Adrenal gland (tissue), 12 donors: Measurements from ENCODE around the gene CALML6. TPM values are rescaled to one million over a fixed set of nuclear protein-coding genes. Genes with fewer than 3 reads are reported as not detected.
A peak's percentile ranks its signal among the peaks of the same experiment; 100 is the strongest.

Experiments used
- DNase-seq, 7 donors: peaks; one replicate each; pipeline ENCODE4 v3.0.0-alpha.2; 2019 to 2020
- H3K27ac ChIP-seq, 5 donors: fragments of 200-600 bp; sonication (generic) in 4 of 5; 1 replicate in 3 of 5; 2 replicates in 2 of 5; pipeline versions ENCODE4 v1.5.1 to v1.8.0; 2016 to 2020; ENCODE audit warnings: mild to moderate bottlenecking in 1 of 5
- H3K27me3 ChIP-seq: fragments of 200-600 bp; 2 replicates; pipeline ENCODE4 v1.8.0; 2021
- H3K36me3 ChIP-seq, 2 donors: fragments of 200-600 bp; replicated peaks in 1 of 2; 1 replicate in 1 of 2; 2 replicates in 1 of 2; pipeline versions ENCODE4 v1.5.1 to v1.8.0; 2018 to 2022
- H3K4me1 ChIP-seq, 2 donors: fragments of 200-600 bp; replicated peaks in 1 of 2; 1 replicate in 1 of 2; 2 replicates in 1 of 2; pipeline versions ENCODE4 v1.5.1 to v1.8.0; 2018 to 2021
- H3K4me3 ChIP-seq, 4 donors: fragments of 200-600 bp; sonication (generic) in 3 of 4; one replicate each; pipeline ENCODE4 v1.5.1; 2016 to 2018
- H3K9me3 ChIP-seq, 3 donors: fragments of 200-600 bp; sonication (generic) in 1 of 3; replicated peaks in 1 of 3; 1 replicate in 2 of 3; 2 replicates in 1 of 3; pipeline versions ENCODE4 v1.5.1 to v1.8.0; 2016 to 2021
- POLR2A ChIP-seq, 2 donors: fragments of 450-650 bp; IDR thresholded peaks; one replicate each; pipeline ENCODE4 v1.6.1; 2017; ENCODE audit warnings: antibody characterized with exemption in 2 of 2, mild to moderate bottlenecking in 2 of 2, moderate library complexity in 1 of 2
- WGBS, 4 donors: extraction: QIAGEN DNeasy Blood & Tissue Kit in 2 of 4; methylation state at CpG; one replicate each; pipeline versions ENCODE4 v1.1.5 to v1.1.7; 2013 to 2017; 5-methylcytosine and 5-hydroxymethylcytosine counted together
- intact Hi-C, 2 donors: fragments of 100-400 bp; cut with DNase I; formaldehyde crosslinking; loops; one replicate each; pipeline versions ENCODE4 v1.14.1 to v1.15.0; 2022 to 2023
- polyA plus RNA-seq, 3 donors: library from polyadenylated mRNA; stranded (reverse); fragments of 200-250 nt in 2 of 3; fragments of 350-450 nt in 1 of 3; fragmentation: Illumina TruSeq in 1 of 3; extraction: RNeasy Lipid Tissue Mini Kit (QIAGEN cat#74804) in 1 of 3; gene quantifications; one replicate each; pipeline ENCODE4 v1.2.3, GENCODE V29; 2013 to 2014
- total RNA-seq, 9 donors: library from RNA; depleted of rRNA in 4 of 9; stranded (reverse); fragments of >200 nt in 4 of 9; fragments of 120-200 nt in 1 of 9; fragmentation: NEBNext Ultra II Directional in 1 of 9; extraction: Animal tissue kit (Norgen Biotek cat#: 25700) in 1 of 9; gene quantifications; one replicate each; pipeline versions ENCODE4 v1.1.0 to v1.2.4, GENCODE V29; 2013 to 2023
- TF ChIP-seq, protein P1 (sequence below), 6 experiments: fragments of 450-650 bp in 4 of 6; fragments of 200-600 bp in 2 of 6; sonication (generic) in 1 of 6; IDR thresholded peaks; 1 replicate in 5 of 6; 2 replicates in 1 of 6; pipeline versions ENCODE4 v1.5.1 to v1.8.0; 2016 to 2021; ENCODE audit warnings: antibody characterized with exemption in 6 of 6, mild to moderate bottlenecking in 2 of 6, moderate library complexity in 1 of 6
- donor health status: healthy with polysubstance abuse.
- donor health status: Bipolar disorder and iron deficiency.
- donor health status: DM: yes; HTN: yes; CAD: no.
- donor health status: DM: no; HTN: no; CAD: no.
- donor health status: DM: no; HTN: no; CAD: no.
- donor health status: DM: yes; HTN: yes; CAD: no.

Gene CALML6
- total and polyA plus RNA-seq, 12 donors = 0.17 to 4.7 (median 0.48) TPM; not detected in 6

DNA sequence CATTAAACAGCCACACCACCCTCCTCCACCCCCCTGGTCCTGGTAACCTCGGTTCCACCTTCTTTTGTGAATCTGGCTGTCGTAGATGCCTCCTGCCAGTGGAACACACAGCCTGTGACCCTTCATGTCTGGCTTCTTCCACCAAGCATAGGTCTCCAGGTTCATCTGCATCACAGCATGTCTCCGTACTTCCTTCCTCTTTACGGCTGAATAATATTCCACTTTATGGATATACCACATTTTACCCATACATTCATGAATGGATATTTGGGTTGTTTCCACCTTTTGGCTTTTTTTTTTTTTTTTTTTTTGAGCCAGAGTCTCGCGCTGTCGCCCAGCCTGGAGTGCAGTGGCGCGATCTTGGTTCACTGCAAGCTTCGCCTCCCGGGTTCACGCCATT lies 11.8 kb upstream of the CALML6 start:
- no peaks in the 10 kb centered on the region for H3K27me3 ChIP-seq
- H3K9me3 ChIP-seq = no peaks in the 10 kb centered on the region
- TF ChIP-seq POLR2A (IDR thresholded peaks at IDR 0.05) = no peak
- TF ChIP-seq, protein P1, sequence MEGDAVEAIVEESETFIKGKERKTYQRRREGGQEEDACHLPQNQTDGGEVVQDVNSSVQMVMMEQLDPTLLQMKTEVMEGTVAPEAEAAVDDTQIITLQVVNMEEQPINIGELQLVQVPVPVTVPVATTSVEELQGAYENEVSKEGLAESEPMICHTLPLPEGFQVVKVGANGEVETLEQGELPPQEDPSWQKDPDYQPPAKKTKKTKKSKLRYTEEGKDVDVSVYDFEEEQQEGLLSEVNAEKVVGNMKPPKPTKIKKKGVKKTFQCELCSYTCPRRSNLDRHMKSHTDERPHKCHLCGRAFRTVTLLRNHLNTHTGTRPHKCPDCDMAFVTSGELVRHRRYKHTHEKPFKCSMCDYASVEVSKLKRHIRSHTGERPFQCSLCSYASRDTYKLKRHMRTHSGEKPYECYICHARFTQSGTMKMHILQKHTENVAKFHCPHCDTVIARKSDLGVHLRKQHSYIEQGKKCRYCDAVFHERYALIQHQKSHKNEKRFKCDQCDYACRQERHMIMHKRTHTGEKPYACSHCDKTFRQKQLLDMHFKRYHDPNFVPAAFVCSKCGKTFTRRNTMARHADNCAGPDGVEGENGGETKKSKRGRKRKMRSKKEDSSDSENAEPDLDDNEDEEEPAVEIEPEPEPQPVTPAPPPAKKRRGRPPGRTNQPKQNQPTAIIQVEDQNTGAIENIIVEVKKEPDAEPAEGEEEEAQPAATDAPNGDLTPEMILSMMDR (IDR thresholded peaks at IDR 0.05) = no peak
- no peaks in the 10 kb centered on the region for H3K36me3 ChIP-seq
- intact Hi-C loops = loop anchor here in 1 of 2 donors (10.0 kb wide), 1 partner anchor 118 kb away; no protein-coding TSS in a partner anchor
- H3K4me1 ChIP-seq = peaks cover 2 to 7% of the 10 kb centered on the region in 2 donors
- no peak for DNase-seq
- no peak overlapping the region for H3K27ac ChIP-seq
- no peak overlapping the region for H3K4me3 ChIP-seq
- 94 to 100% (median 99%) methylated on average over 12 of the region's 12 CpGs for WGBS, 4 donors

DNA sequence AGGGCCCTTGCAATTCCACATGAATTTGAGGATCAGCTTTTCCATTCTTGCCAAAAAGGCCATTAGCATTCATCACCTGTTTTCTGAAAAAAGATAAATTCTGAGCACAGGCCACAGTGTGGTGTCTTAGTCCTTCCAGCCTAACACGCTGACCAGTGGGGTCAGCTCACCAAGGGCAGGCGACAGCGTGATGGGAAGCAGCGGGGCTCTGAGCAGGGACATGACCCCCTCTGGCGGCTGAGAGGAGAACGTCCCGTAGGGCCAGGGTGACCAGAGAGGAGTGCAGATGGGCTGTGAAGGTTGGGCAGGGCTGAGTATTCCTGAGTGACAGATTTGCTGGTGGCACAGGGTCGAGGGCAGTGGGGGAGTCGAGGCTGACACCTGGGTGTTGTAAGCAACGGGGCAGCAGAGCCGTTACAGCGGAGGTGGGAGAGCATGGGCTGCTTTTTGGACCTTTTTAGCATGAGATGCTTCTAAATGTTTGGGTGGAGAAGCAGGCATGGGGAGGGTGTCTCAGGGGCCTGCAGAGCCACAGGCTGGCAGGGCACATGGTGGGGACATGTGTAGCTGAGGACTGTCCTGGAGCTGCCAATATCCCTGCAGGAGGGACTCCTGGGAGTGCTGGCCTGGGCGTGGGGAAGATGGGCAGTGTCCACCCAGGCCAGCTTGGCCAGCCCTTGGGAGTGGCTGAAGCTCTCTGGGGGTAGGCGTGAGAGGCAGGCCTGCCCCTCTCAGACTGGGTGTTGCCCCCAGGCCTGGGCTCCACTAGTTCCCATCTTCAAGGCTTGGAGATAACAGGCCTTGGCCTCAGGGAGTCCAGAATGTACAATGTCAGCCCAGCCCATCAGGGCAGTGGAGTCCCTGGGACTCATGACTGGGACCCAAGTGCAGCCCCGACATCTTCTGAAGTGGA lies 8.6 kb upstream of the CALML6 start:
- intact Hi-C loops = loop anchor here in 1 of 2 donors (5.0 to 10.0 kb wide), 2 partner anchors 122 to 144 kb away; no protein-coding TSS in a partner anchor
- no peak overlapping the region for H3K4me3 ChIP-seq
- peak overlapping the region in 2 of 5 donors; percentile 42 to 46 for H3K27ac ChIP-seq
- H3K27me3 ChIP-seq = no peaks in the 10 kb centered on the region
- TF ChIP-seq, protein P1 (IDR thresholded peaks at IDR 0.05) = peak; percentile 80 to 98 (median 96)
- TF ChIP-seq POLR2A (IDR thresholded peaks at IDR 0.05) = no peak
- DNase-seq = peak; percentile 87 to 94 (median 90)
- no peaks in the 10 kb centered on the region for H3K9me3 ChIP-seq
- peaks cover 5 to 19% of the 10 kb centered on the region in 2 donors for H3K4me1 ChIP-seq
- WGBS, 4 donors = 17 to 22% (median 20%) methylated on average over 10 to 15 of the region's 15 CpGs
- H3K36me3 ChIP-seq = no peaks in the 10 kb centered on the region

DNA sequence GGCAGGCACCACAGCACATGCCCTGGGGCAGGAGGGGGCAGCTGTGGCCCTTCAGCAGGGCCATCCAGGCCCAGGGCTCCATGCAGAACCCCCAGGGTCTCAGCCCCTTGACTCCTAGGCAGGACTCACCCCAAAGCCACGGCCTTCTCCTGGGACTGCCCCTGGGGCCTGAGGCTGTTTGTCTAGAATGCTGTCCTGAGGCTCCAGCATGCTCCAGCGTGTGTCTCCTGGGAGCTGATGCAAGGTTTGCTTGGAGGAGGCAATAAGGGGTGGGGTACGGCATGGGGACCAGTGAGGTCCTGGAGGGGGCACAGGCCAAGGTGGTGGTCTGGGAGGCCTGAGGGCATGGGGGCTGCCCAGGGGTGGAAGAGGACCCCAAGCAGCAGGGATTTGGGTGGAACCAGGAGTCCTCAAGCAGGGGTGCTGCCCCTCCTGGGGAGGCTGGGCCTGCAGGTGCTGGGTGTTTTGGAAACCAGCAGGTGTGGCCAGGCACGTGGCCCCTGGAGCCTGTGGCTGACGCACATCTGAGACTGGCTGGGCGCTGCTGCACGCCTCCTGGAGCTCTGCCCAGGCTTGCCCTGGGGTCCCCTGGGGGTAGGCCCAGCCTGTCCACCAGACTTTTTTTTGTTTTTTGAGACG lies 7.8 kb upstream of the CALML6 start:
- H3K36me3 ChIP-seq = no peaks in the 10 kb centered on the region
- intact Hi-C loops = loop anchor here in 1 of 2 donors (5.0 to 10.0 kb wide), 2 partner anchors 122 to 145 kb away; no protein-coding TSS in a partner anchor
- WGBS, 4 donors = 72 to 82% (median 79%) methylated on average over 3 to 8 of the region's 8 CpGs
- H3K27me3 ChIP-seq = no peaks in the 10 kb centered on the region
- peak in 4 of 7 donors; percentile 26 to 67 (median 50) for DNase-seq
- no peak for TF ChIP-seq POLR2A (IDR thresholded peaks at IDR 0.05)
- TF ChIP-seq, protein P1 (IDR thresholded peaks at IDR 0.05) = no peak
- peaks cover 5 to 19% of the 10 kb centered on the region in 2 donors for H3K4me1 ChIP-seq
- H3K9me3 ChIP-seq = no peaks in the 10 kb centered on the region
- H3K4me3 ChIP-seq = no peak overlapping the region
- H3K27ac ChIP-seq = no peak overlapping the region

DNA sequence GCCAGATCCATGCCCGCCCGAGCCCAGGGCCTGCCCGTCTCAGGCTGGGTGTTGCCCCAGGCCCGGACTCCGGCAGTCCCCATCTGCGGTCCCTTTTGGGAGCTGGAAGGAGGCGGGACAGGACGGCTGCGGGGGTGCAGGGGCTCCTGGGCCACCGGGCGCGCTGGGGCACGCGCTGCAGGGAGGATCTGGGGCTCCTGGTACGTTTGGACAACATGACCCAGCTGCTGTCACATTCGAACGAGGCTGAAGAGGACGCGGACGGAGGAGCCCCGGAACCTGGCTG lies 6.6 kb upstream of the CALML6 start:
- WGBS, 4 donors = 0 to 10% (median 8%) methylated on average over 1 to 21 of the region's 21 CpGs; no CpG with 5 or more reads in 1 of the 4 donors
- Histone ChIP-seq H3K27me3 (no peaks in the 10 kb centered on the region), H3K9me3 (no peaks in the 10 kb centered on the region), H3K36me3 (no peaks in the 10 kb centered on the region), H3K4me1 (peaks cover 5 to 19% of the 10 kb centered on the region in 2 donors), H3K4me3 (peak overlapping the region in 3 of 4 donors; percentile 17 to 76 (median 62)), H3K27ac (peak overlapping the region; percentile 21 to 93 (median 84))
- intact Hi-C loops = loop anchor here in 1 of 2 donors (5.0 to 10.0 kb wide), 2 partner anchors 124 to 146 kb away; no protein-coding TSS in a partner anchor
- peak in 5 of 7 donors; percentile 41 to 72 (median 51) for DNase-seq
- TF ChIP-seq POLR2A (IDR thresholded peaks at IDR 0.05) = no peak
- TF ChIP-seq, protein P1 (IDR thresholded peaks at IDR 0.05) = no peak
